Kidney epithelial cell (primary cell): ENCODE results near the gene ZNF280B. TPM values are rescaled to one million over a fixed set of nuclear protein-coding genes. Genes with fewer than 3 reads are reported as not detected.
"Not testable (repeated sequence)": the region's sequence is repeated elsewhere in the genome, so short reads cannot be mapped to it uniquely, and the experiment has no call there.

ENCODE experiments used
- DNase-seq: peaks from one replicate; pipeline ENCODE4 v3.0.0-alpha.2; 2010; ENCODE audit warnings: low read depth
- H3K27me3 ChIP-seq: 2 replicates; pipeline ENCODE4 v1.6.0; 2011; ENCODE audit warnings: low read length; ENCODE audit not compliant: control insufficient read depth, insufficient read depth
- H3K36me3 ChIP-seq: 2 replicates; pipeline ENCODE4 v1.5.1; 2011; ENCODE audit warnings: low read length; ENCODE audit not compliant: control insufficient read depth, insufficient read depth
- H3K4me3 ChIP-seq: 2 replicates; pipeline ENCODE4 v1.5.1; 2011; ENCODE audit warnings: low read depth, mild to moderate bottlenecking, control low read depth, low read length
- total RNA-seq: library from RNA; depleted of rRNA; stranded (reverse); fragments of >200 nt; gene quantifications from 2 replicates; pipeline ENCODE4 v1.2.3, GENCODE V29; 2015
- TF ChIP-seq, protein P1 (sequence below): IDR thresholded peaks from 2 replicates; pipeline ENCODE4 v1.5.1; 2011; ENCODE audit warnings: mild to moderate bottlenecking, moderate library complexity, low read length, control low read depth, inconsistent platforms; ENCODE audit not compliant: insufficient read depth, poor library complexity, severe bottlenecking

Gene ZNF280B
- total RNA-seq, 1 donor from 2014 or later, result 4.0 TPM

DNA sequence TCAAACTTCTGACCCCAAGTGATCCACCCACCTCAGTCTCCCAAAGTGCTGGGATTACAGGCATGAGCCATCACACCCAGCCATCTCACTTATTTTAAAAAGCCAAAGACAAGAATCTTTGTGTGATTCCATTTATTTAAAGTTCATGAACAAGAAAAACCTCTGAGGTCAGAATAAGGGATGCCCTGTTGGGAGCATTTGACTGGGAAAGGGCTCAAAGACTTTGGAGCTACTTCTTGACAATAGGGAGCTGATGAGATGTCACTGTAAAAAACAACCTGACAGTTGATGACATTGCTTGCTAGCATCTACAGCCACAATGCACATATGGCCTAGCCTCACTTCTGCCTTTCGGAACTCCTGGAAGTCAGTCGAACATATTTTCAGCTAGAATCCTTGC is 5.1 kb upstream of the ZNF280B start:
- DNase-seq, result no peak
- Histone ChIP-seq H3K27me3 (peaks cover 2% of the 10 kb centered on the region), H3K36me3 (no peaks in the 10 kb centered on the region), H3K4me3 (no peak overlapping the region)
- TF ChIP-seq, protein P1, sequence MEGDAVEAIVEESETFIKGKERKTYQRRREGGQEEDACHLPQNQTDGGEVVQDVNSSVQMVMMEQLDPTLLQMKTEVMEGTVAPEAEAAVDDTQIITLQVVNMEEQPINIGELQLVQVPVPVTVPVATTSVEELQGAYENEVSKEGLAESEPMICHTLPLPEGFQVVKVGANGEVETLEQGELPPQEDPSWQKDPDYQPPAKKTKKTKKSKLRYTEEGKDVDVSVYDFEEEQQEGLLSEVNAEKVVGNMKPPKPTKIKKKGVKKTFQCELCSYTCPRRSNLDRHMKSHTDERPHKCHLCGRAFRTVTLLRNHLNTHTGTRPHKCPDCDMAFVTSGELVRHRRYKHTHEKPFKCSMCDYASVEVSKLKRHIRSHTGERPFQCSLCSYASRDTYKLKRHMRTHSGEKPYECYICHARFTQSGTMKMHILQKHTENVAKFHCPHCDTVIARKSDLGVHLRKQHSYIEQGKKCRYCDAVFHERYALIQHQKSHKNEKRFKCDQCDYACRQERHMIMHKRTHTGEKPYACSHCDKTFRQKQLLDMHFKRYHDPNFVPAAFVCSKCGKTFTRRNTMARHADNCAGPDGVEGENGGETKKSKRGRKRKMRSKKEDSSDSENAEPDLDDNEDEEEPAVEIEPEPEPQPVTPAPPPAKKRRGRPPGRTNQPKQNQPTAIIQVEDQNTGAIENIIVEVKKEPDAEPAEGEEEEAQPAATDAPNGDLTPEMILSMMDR, result no peak

DNA sequence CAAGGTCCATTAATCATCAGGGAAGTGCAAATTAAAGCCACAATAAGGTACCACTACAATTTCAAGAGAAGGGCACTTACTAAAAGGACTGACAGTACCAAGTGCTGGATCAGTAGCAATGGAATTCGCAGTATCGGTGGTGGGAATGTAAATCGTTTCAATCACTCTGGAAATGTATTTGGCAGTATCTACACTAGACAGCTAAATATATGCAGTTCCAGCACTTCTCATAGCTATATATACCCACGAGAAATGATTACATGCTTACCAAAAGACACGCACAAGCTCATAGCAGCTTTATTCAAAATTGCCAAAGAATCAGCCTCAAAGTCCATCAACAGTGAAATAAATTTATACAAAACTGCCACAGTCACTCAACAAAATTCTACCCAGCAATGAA is 4.4 kb upstream of the ZNF280B start:
- Histone ChIP-seq H3K4me3 (no peak overlapping the region), H3K27me3 (peaks cover 2% of the 10 kb centered on the region), H3K36me3 (no peaks in the 10 kb centered on the region)
- TF ChIP-seq, protein P1, result no peak
- no peak for DNase-seq

DNA sequence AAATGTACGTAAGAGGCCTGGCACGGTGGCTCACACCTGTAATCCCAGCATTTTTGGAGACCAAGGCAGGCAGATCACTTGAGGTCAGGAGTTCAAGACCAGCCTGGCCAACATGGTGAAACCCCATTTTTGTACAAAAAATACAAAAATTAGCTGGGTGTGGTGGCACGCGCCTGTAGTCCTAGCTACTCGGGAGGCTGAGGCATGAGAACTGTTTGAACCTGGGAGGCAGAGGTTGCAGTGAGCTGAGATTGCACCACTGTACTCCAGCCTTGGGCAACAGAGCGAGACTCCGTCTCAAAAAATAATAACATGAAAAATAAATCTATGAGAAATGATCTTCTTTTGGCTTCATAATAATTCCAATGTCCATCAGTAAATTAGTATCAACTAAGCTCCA is 2.3 kb upstream of the ZNF280B start:
- DNase-seq, H3K27me3 ChIP-seq, H3K4me3 ChIP-seq, H3K36me3 ChIP-seq: not testable (repeated sequence)

DNA sequence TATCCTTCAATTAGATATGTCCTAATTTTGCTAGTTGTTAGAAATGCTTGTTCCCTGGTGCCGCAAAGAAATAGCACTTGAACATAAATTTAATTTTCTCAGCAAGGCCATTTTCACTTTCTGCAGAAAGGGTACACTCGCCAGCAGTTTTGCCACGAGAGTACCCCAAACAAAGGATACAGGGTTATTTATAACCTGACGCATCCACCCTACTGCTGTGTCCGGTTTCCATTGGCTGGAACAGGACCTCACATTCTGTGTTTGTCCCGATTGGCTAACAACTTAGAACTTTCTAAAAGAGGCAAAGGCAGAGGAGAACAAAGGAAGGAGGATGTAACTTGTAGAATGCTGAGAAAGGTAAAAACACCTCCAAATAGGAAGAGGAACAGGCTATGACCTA is 1.4 kb upstream of the ZNF280B start:
- H3K36me3 ChIP-seq, H3K4me3 ChIP-seq, DNase-seq, H3K27me3 ChIP-seq: not testable (repeated sequence)

DNA sequence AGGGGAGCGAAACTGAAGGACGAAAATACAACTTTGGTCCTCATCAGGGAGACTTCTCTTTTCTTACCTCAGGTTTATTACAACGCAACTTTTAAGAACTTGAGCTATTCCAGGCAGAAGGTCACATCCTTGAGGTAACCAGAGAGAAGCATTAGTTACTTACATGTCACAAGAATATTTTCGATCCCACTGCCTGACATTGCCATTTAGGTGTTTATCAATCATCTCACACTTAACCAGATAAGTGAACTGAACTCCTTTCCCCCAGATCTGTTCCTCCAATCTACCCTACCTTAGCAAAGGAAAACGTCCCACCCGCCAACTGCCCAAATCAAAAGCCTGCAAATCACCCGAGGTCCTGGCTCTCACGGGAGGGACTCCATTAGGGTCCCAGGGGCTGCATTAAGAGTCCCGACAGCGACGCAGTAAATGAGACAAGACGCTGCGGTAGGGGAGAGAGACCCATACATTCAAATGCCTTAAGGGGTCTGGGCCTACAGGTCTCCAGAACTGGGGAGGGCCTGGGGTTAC is 734 bp downstream of the ZNF280B start:
- Histone ChIP-seq H3K4me3 (peak overlapping the region; percentile 63), H3K27me3 (no peaks in the 10 kb centered on the region), H3K36me3 (no peaks in the 10 kb centered on the region)
- DNase-seq, result no peak
- TF ChIP-seq, protein P1, result no peak

DNA sequence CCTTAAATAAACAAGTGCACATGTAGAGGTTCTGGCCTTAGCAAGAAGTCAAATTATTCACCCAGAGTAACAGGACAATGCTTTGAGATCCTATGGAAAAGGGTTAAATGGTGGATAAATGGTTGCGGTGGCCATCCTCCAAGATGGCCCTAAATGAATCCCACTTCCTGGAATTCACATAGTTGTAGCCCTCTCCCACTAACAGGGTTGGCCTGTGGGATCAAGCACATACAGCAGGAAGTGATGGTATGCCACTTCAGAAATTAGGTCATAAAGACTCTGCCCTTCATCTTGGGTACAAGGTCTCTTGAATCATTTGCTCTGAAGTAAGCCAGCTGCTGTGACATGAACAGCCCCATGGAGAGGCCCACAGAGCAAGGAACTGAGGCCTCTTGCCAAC is 1.8 kb downstream of the ZNF280B start:
- TF ChIP-seq, protein P1, result no peak
- Histone ChIP-seq H3K27me3 (no peaks in the 10 kb centered on the region), H3K4me3 (no peak overlapping the region), H3K36me3 (no peaks in the 10 kb centered on the region)
- no peak for DNase-seq

DNA sequence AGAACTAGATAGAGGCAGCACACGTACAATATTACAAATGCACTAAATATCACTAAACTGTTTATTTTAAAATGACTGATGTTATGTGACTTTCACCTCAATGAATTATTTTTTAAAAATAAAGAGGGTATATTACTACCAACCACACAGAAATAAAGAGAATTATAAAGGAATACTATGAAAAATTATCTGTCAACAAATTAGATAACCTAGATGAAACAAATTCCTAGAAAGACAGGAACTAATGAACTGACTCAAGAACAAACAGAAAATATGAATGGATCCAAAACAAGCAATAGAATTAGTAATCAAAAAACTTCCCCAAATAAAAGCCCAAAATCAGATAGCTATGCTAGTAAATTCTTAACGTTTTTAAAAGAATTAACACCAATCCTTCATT is 10.3 kb downstream of the ZNF280B start:
- Histone ChIP-seq H3K4me3 (no peak overlapping the region), H3K27me3 (no peaks in the 10 kb centered on the region), H3K36me3 (no peaks in the 10 kb centered on the region)
- DNase-seq, result no peak
- TF ChIP-seq, protein P1, result no peak

DNA sequence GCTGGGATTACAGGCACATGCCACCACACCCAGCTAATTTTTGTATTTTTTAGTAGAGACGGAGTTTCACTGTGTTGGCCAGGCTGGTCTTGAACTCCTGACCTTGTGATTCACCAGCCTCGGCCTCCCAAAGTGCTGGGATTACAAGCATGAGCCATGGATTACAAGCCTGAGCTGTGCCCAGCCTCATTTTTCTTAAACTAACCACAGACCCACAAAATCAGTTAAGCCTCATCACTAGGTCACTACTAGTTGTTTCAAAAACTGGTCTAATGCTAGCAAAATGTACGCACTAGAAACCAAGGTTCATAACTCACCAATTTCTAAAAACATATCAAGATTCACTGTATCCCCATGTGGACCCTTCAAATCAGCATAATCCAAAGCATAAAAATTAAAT is 17.0 kb downstream of the ZNF280B start:
- not testable (repeated sequence) for H3K27me3 ChIP-seq, H3K4me3 ChIP-seq, H3K36me3 ChIP-seq, DNase-seq
